Measurements from ENCODE around the gene SLC22A23. TPM values are rescaled to one million over a fixed set of nuclear protein-coding genes. Genes with fewer than 3 reads are reported as not detected.

SLC22A23 gene
- total RNA-seq, 1 experiment from 2014 or later = 6.8 TPM

DNA sequence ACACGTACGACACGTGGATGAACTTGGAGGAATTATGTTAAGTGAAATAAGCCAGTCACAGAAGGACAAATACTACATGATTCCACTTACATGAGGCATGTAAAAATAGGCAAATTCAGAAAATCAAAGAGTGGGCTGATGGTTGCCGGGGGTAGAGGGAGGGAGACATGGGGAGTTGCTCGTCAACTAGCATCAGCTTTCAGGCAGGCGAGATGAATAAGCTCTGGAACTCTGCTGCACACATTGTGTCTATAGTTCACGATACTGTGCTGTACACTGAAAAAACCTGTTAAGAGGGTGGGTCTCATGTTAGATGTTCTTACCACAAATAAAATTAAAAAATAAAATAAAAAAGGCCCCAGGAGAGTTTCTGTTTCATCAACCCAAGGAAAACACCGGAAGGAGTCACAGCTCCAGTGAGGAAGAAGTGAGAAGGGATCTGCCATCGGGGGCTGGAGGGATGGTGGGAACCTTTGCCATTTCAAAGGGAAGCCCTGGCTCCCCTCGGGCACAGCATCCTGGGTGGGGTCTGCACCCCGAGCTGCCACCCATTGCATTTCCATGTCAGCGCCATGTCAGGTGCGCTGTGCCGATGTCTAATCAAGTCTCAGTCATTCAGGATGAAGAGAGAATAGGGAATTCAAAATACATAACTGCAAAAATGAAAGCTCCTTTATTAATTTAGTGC, 98.3 kb downstream of the SLC22A23 start:
- TF ChIP-seq CTCF (conservative IDR thresholded peaks at IDR 0.05) = no peak
- Histone ChIP-seq H4K8ac (replicated peaks; ENCODE audit: insufficient read length, low read depth, low read length) (no peak overlapping the region), H3K27ac (ENCODE audit: insufficient read length, low read depth, low read length) (no peak overlapping the region), H3K23me2 (ENCODE audit: insufficient read length, low read depth, low read length, poor library complexity, severe bottlenecking) (no peaks in the 10 kb centered on the region), H3K4me2 (ENCODE audit: insufficient read depth, insufficient read length, low read length) (no peak overlapping the region), H3K14ac (ENCODE audit: insufficient read depth, low read length) (no peak overlapping the region), H4K5ac (ENCODE audit: insufficient read length, low read depth, low read length) (no peak overlapping the region), H2BK20ac (ENCODE audit: low read depth, low read length, poor library complexity, severe bottlenecking) (no peak overlapping the region), H3K27me3 (ENCODE audit: insufficient read depth, low read length) (no peaks in the 10 kb centered on the region), H3K4ac (ENCODE audit: low read depth, low read length) (no peak overlapping the region), H3K23ac (ENCODE audit: insufficient read length, low read depth, low read length) (no peak overlapping the region), H2AK5ac (ENCODE audit: insufficient read length, low read length) (no peak overlapping the region), H3K56ac (ENCODE audit: insufficient read length, low read depth, low read length) (no peak overlapping the region), H2AFZ (ENCODE audit: low read length) (no peak overlapping the region), H3K9ac (ENCODE audit: extremely low read depth, insufficient read length, low read length) (no peak overlapping the region), H3T11ph (ENCODE audit: low read length) (no peak overlapping the region), H4K91ac (ENCODE audit: insufficient read length, low read depth, low read length) (no peak overlapping the region), H3K4me1 (ENCODE audit: insufficient read depth, low read length) (peaks cover 15% of the 10 kb centered on the region; the same call in 1 of the 2 replicates), H2BK15ac (ENCODE audit: low read depth, low read length) (no peak overlapping the region), H3K79me1 (ENCODE audit: insufficient read depth, low read depth, low read length, poor library complexity, severe bottlenecking) (no peaks in the 10 kb centered on the region), H3K9me3 (ENCODE audit: control insufficient read depth, low read depth, low read length) (no peaks in the 10 kb centered on the region), H2BK120ac (ENCODE audit: low read depth, low read length, poor library complexity, severe bottlenecking) (no peak overlapping the region), H3K79me2 (ENCODE audit: insufficient read depth, low read length) (peaks cover 2% of the 10 kb centered on the region; the same call in 1 of the 2 replicates), H4K20me1 (ENCODE audit: control insufficient read depth, insufficient read depth, insufficient read length) (no peaks in the 10 kb centered on the region), H2BK5ac (ENCODE audit: insufficient read length, low read length) (no peak overlapping the region), H2BK12ac (ENCODE audit: insufficient read length, low read depth, low read length) (no peak overlapping the region), H3K18ac (ENCODE audit: insufficient read length, low read depth, low read length) (no peak overlapping the region)
- H3K9me3 Mint-ChIP-seq = no peaks in the 10 kb centered on the region
- H3K36me3 Mint-ChIP-seq (ENCODE audit: insufficient read depth in 1 of 3, low read depth in 3 of 3) = peaks cover 0 to 12% (median 5%) of the 10 kb centered on the region in 3 experiments; a peak in 5 of 7 replicates
- no peak overlapping the region for H3K27ac Mint-ChIP-seq
- no peaks in the 10 kb centered on the region; the same call in 1 of the 2 replicates for H3K27me3 Mint-ChIP-seq (ENCODE audit: low read depth)
- H3K4me3 Mint-ChIP-seq = no peak overlapping the region
- DNase-seq = no peak
- H3K4me1 Mint-ChIP-seq = peaks cover 56 to 60% of the 10 kb centered on the region in 2 experiments
- WGBS (ENCODE audit: extremely low coverage, insufficient read length, low lambda C conversion rate) = no CpG with 5 or more reads among the region's 14 CpGs
